ENCODE measurements around the gene SLC6A3.

- no peak for TF ChIP-seq CTCF (conservative IDR thresholded peaks at IDR 0.05)
- TF ChIP-seq ZFX (IDR thresholded peaks at IDR 0.05), result no peak
These were observed 84.4 kb downstream of the SLC6A3 start for GRCh38 chr5:1360861-1361260.

All from C4-2B (cell line).